KOPT-K1 (cell line): ENCODE results near the gene AMPD2.
"Not testable (repeated sequence)": the region's sequence is repeated elsewhere in the genome, so short reads cannot be mapped to it uniquely, and the experiment has no call there.

Experiments used
- H3K27ac ChIP-seq: fragments of 200-600 bp; sonication (generic); 2 replicates; pipeline ENCODE4 v1.5.1; 2016; ENCODE audit warnings: antibody characterized with exemption, mild to moderate bottlenecking, low read depth, low read length; ENCODE audit not compliant: poor library complexity, severe bottlenecking
- H3K36me3 ChIP-seq: fragments of 200-600 bp; sonication (generic); 2 replicates; pipeline ENCODE4 v1.5.1; 2017; ENCODE audit warnings: antibody characterized with exemption, mild to moderate bottlenecking, low read length, moderate library complexity; ENCODE audit not compliant: insufficient read depth
- H3K9me3 ChIP-seq: fragments of 200-600 bp; sonication (generic); 2 replicates; pipeline ENCODE4 v1.5.1; 2017; ENCODE audit warnings: antibody characterized with exemption, low read length, mild to moderate bottlenecking; ENCODE audit not compliant: insufficient read depth, poor library complexity, severe bottlenecking

AMPD2 gene

DNA sequence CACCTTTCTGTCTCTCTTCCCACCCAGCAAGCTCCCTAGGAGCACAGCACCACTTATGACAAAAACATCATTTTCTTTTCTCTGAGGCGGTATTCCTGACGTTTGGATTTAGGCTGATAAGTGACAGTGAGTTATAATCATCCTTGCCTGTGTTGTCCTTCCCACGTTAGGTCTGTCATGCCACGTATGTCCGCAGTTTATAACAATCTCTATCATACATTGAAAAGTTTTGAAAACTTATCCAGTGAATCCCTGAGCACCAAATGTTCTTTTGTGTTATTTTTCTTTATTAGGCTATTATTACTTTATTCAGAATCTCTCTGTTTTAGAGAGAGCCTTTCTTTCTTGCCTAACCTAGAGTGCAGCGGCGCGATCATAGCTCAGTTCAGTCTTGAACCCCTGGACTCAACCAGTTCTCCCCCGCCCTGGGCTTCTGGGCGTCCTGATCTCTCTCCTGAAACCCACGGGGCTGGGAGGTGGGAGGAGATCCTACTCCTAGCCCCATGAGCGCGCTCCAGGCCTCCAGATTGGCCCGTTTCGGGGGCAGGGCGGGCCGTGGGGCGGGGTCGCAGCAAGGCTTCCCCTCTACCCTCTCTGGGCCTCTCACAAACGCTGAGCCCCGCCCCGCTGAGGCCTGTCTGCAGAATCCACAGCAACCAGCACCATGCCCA lies 48.0 kb downstream of the AMPD2 start, which contains the start of gene GSTM2:
GSTM2 (plus strand) TSS at position 606 of the 671 bp plus-strand sequence; CDS start at position 665, 59 bp downstream.
- Histone ChIP-seq H3K36me3 (no peaks in the 10 kb centered on the region), H3K9me3 (no peaks in the 10 kb centered on the region), H3K27ac (no peak within 1 kb of the TSS)

DNA sequence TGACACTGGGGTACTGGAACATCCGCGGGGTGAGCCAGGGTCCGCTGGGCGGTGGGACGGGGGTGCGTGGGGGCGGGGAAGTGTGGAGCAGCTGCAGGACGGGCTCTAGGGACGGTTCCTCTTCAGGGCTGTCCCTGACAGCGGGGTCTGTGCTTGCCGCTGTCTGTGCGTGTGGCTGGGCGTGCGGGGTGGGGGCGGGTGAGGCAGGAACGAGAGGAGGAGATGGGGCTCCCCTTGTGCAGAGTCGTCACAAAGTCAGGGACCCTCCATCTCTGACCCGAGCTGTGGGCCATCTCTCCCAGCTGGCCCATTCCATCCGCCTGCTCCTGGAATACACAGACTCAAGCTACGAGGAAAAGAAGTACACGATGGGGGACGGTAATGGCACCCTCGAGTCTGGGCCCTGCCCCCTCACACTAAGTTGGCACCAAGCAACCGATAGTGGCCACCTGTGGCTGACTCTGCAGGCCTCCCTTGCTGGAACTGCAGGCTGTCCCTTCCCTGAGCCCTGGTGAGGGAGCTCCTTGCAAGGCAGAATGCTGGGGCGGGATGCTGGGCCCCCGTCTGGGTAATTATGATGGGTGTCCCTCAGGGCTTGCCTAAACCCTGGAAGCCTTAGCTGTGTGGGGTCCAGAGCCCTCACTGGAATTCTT lies 48.6 kb downstream of the AMPD2 start:
- no peak overlapping the region for H3K27ac ChIP-seq
- H3K9me3 ChIP-seq, result no peaks in the 10 kb centered on the region
- H3K36me3 ChIP-seq, result no peaks in the 10 kb centered on the region

DNA sequence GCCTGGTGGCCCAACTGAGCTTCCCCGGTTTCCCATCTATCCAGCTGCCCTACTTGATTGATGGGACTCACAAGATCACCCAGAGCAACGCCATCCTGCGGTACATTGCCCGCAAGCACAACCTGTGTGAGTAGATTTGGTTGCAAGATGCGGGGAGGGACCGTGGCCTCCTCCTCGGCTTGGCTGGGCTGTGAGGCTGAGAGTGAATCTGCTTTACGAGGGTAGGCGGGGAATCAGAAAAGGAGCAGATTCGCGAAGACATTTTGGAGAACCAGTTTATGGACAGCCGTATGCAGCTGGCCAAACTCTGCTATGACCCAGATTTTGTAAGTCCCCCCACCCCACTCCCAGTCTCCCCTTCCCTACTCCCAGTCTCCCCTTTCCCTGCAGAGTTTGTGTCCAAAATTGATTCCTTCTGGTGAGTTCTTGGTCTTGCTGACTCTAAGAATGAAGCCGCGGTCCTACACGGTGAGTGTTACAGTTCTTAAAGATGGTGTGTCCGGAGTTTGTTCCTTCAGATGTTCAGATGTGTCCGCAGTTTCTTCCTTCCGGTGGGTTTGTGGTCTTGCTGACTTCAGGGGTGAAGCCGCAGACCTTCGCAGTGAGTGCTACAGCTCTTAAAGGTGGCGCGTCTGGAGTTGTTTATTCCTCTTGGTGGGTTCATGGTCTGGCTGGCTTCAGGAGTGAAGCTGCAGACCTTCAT lies 49.8 kb downstream of the AMPD2 start:
- H3K36me3 ChIP-seq, result no peaks in the 10 kb centered on the region
- H3K9me3 ChIP-seq, result no peaks in the 10 kb centered on the region
- H3K27ac ChIP-seq, result no peak overlapping the region

DNA sequence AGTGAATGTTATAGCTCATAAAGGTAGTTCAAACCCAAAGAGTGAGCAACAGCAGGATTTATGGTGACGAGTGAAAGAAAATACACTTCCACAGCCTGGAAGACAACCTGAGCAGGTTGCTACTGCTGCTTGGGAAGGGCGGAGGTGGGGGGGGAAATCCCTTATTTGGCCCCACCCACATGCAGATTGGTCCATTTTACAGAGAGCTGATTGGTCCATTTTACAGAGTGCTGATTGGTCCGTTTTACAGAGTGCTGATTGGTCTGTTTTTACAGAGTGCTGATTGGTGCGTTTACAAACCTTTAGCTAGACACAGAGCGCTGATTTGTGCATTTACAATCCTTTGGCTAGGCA lies 50.3 kb downstream of the AMPD2 start:
- H3K9me3 ChIP-seq, H3K27ac ChIP-seq, H3K36me3 ChIP-seq: not testable (repeated sequence)

DNA sequence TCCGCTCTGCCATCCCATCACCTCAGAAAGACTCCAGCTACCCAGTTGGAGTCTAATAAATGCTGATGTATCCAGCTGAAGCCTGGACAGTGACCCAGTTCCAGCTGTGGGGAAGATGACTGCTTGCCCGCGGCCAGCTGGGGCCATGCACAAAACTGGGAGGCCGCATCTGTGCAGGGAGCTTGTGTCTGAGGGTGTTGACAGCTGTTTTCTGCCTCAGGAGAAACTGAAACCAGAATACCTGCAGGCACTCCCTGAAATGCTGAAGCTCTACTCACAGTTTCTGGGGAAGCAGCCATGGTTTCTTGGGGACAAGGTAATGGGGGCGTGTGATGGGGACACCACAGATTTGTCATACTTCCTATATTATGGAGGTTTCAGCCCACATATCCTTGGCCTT lies 51.4 kb downstream of the AMPD2 start:
- Histone ChIP-seq H3K36me3 (no peaks in the 10 kb centered on the region), H3K9me3 (no peaks in the 10 kb centered on the region), H3K27ac (no peak overlapping the region)

DNA sequence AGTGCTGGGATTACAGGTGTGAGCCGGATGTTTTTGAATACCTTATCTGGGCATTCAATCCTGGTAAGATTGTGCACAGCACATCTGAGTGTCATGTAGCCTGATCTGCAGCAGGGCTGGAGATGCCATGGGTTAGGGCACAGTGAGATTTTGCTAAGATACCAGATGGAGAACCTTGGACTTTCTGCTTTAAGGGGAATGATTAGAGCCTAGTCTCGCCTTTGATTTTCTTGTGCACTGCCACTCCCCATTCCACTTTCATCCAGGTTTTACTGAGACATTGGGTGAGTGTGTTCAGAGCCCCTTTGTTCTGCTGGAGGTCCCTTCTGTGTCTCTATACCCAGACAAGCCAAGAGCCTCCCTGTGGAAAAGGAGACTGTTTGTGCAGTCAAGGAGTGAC lies 54.2 kb downstream of the AMPD2 start:
- not testable (repeated sequence) for H3K9me3 ChIP-seq, H3K36me3 ChIP-seq, H3K27ac ChIP-seq

DNA sequence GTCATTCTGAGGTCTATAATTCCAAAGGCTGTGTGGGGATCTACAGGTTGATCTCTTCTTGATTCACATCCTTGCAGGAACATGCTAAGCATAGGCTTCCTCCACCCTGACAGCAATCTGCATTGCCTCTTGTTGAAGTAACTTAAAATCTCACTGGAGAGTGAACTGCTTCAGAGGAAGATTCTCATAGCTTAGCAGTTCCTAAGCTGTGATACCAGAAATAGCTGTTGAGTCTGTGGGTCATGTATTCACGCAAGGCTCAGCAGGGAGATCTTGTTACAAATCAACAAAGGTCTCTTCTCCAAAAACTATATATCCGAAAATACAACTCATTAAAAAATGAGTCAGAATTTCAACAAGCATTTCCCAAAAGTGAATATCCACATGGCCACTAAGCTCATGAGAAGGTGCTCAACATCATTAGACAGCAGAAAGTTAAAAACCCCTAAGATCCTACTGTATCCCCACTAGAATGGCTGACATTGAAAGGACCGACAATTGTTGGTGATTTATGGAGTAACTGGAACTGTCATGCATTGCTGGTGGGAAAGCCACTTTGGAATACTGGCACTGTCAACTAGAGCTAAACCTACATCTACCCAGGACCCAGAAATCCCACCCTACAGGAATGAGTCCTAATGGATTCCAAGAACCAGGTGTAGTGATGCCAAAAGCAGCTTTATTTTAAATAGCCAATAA lies 57.2 kb downstream of the AMPD2 start:
- not testable (repeated sequence) for H3K36me3 ChIP-seq, H3K27ac ChIP-seq, H3K9me3 ChIP-seq

DNA sequence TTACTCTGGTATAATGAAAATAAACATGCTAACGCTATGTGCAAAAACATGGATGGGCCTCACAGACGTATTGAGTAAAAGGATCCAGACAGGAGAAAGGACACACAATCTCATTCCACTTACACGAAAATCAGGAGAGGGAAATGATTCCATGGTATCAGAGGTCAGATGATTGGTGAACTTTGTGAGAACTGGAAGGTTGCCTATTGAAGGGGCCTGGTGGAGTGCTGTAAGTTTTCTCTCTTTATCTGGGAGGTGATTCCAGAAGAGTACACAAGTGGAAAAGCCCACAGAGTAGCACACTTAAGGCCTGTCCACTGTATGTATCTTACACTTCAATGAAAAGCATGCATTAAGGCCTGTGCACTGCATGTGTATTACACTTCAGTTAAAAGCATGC lies 57.8 kb downstream of the AMPD2 start:
- Histone ChIP-seq H3K27ac (no peak overlapping the region), H3K36me3 (no peaks in the 10 kb centered on the region), H3K9me3 (no peaks in the 10 kb centered on the region)

DNA sequence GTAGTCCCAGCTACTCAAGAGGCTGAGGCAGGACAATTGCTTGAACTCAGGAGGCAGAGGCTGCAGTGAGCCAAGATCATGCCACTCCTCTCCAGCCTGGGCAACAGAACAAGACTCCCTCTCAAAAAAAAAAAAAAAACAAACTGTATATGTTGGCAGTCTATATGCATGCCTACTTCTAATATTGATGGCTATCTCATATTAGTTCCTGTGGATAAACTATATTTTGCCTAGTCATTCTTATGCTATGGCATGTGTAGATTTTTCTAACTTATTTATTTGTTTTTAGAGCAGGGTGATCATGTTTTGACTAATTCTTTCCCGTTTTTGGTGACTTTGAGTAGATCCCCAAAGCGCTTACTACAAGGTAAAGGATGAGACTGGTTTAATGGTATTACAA lies 59.0 kb downstream of the AMPD2 start:
- not testable (repeated sequence) for H3K27ac ChIP-seq, H3K9me3 ChIP-seq, H3K36me3 ChIP-seq
